Trophoblast cell (in vitro differentiated cells and primary cell): ENCODE results near the gene ZBTB16.

Source experiments
- DNase-seq, 2 donors: peaks; one replicate each; pipeline ENCODE4 v3.0.0-alpha.2; 2016
- H2AFZ ChIP-seq: 2 replicates; pipeline ENCODE4 v1.6.1; 2013; ENCODE audit warnings: low read length, moderate library complexity, mild to moderate bottlenecking; ENCODE audit not compliant: insufficient read depth, poor library complexity
- H2AK5ac ChIP-seq: 2 replicates; pipeline ENCODE4 v1.6.1; 2013; ENCODE audit warnings: mild to moderate bottlenecking, low read length
- H2BK120ac ChIP-seq: 2 replicates; pipeline ENCODE4 v1.6.1; 2013; ENCODE audit warnings: low read length, mild to moderate bottlenecking, moderate library complexity; ENCODE audit not compliant: insufficient read depth, poor library complexity
- H2BK12ac ChIP-seq: 2 replicates; pipeline ENCODE4 v1.6.1; 2013; ENCODE audit warnings: mild to moderate bottlenecking, low read length, moderate library complexity
- H2BK5ac ChIP-seq: 2 replicates; pipeline ENCODE4 v1.6.1; 2013; ENCODE audit warnings: low read length, low read depth, moderate library complexity, mild to moderate bottlenecking; ENCODE audit not compliant: poor library complexity
- H3K14ac ChIP-seq: 2 replicates; pipeline ENCODE4 v1.6.1; 2013; ENCODE audit warnings: mild to moderate bottlenecking, low read length
- H3K18ac ChIP-seq: 2 replicates; pipeline ENCODE4 v1.6.1; 2013; ENCODE audit warnings: mild to moderate bottlenecking, low read length
- H3K23ac ChIP-seq: 2 replicates; pipeline ENCODE4 v1.6.1; 2013; ENCODE audit warnings: low read length
- H3K27ac ChIP-seq: 2 replicates; pipeline ENCODE4 v1.5.1; 2013; ENCODE audit warnings: low read depth, mild to moderate bottlenecking, inconsistent platforms, low read length, moderate library complexity
- H3K27me3 ChIP-seq: 2 replicates; pipeline ENCODE4 v1.6.1; 2013; ENCODE audit warnings: inconsistent platforms, mild to moderate bottlenecking, low read length, moderate library complexity; ENCODE audit not compliant: insufficient read depth
- H3K36me3 ChIP-seq, 2 experiments: 1 replicate in 1 of 2; 2 replicates in 1 of 2; pipeline ENCODE4 v1.6.1; 2013; ENCODE audit warnings: low read length in 2 of 2, mild to moderate bottlenecking in 2 of 2, moderate library complexity in 1 of 2; ENCODE audit not compliant: insufficient read depth in 2 of 2, control insufficient read depth in 1 of 2
- H3K4ac ChIP-seq: 2 replicates; pipeline ENCODE4 v1.6.1; 2013; ENCODE audit warnings: low read depth, mild to moderate bottlenecking, low read length, moderate library complexity
- H3K4me1 ChIP-seq, 2 experiments: 1 replicate in 1 of 2; 2 replicates in 1 of 2; pipeline ENCODE4 v1.6.1; 2013; ENCODE audit warnings: low read length in 2 of 2, mild to moderate bottlenecking in 2 of 2, moderate library complexity in 1 of 2; ENCODE audit not compliant: insufficient read depth in 2 of 2, control insufficient read depth in 1 of 2
- H3K4me2 ChIP-seq: 2 replicates; pipeline ENCODE4 v1.6.1; 2013; ENCODE audit warnings: inconsistent platforms, mild to moderate bottlenecking, low read length, moderate library complexity
- H3K4me3 ChIP-seq: 2 replicates; pipeline ENCODE4 v1.5.1; 2013; ENCODE audit warnings: mild to moderate bottlenecking, low read depth, low read length, inconsistent platforms
- H3K79me1 ChIP-seq: one replicate; pipeline ENCODE4 v1.6.1; 2013; ENCODE audit warnings: low read length
- H3K79me2 ChIP-seq: 2 replicates; pipeline ENCODE4 v1.6.1; 2013; ENCODE audit warnings: low read length, mild to moderate bottlenecking; ENCODE audit not compliant: control insufficient read depth, insufficient read depth, poor library complexity
- H3K9ac ChIP-seq: 2 replicates; pipeline ENCODE4 v1.6.1; 2013; ENCODE audit warnings: mild to moderate bottlenecking, low read length
- H3K9me3 ChIP-seq: 2 replicates; pipeline ENCODE4 v1.6.1; 2013; ENCODE audit warnings: low read depth, mild to moderate bottlenecking, control low read depth, inconsistent platforms, low read length; ENCODE audit not compliant: insufficient read depth
- H4K12ac ChIP-seq: 2 replicates; pipeline ENCODE4 v1.6.1; 2013; ENCODE audit warnings: low read depth, mild to moderate bottlenecking, low read length, moderate library complexity
- H4K8ac ChIP-seq: 2 replicates; pipeline ENCODE4 v1.6.1; 2013; ENCODE audit warnings: low read depth, mild to moderate bottlenecking, low read length, moderate library complexity
- H4K91ac ChIP-seq: one replicate; pipeline ENCODE4 v1.6.1; 2013; ENCODE audit warnings: low read depth, mild to moderate bottlenecking, low read length, moderate library complexity
- WGBS: extraction: QIAGEN DNeasy Blood & Tissue Kit; methylation state at CpG from one replicate; pipeline ENCODE4 v1.1.7; 2013; ENCODE audit warnings: missing lambda C conversion rate; ENCODE audit not compliant: insufficient read length, insufficient coverage; ENCODE audit errors: extremely low coverage; 5-methylcytosine and 5-hydroxymethylcytosine counted together

Gene ZBTB16

DNA sequence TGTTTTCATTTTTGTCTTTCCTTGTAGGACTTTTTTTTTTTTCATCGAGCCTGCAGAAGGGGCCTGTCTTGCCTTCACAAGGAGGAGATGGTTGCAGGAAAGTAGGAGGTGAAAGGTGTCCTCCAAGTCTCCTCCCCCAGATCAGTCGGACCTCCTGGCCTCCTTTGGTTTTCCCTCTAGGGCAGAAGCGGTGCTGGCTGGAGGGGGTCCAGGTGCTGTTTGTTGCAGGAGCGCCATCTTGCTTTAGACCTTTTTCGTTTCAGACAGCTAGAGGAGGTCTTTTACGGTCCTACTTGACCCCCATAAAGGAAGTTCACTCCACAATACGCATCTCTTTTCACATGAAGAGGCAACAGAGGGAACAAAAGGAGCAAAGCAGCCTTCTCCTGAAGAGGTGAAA lies 66.0 kb downstream of the ZBTB16 start:
- no peak overlapping the region for H2AFZ ChIP-seq
- no peak overlapping the region for H3K18ac ChIP-seq
- no peaks in the 10 kb centered on the region for H3K79me2 ChIP-seq
- no CpG with 5 or more reads among the region's 7 CpGs for WGBS
- H3K14ac ChIP-seq = no peak overlapping the region
- H3K79me1 ChIP-seq = no peaks in the 10 kb centered on the region
- no peak overlapping the region for H3K4me3 ChIP-seq
- H3K36me3 ChIP-seq = no peaks in the 10 kb centered on the region
- H2BK120ac ChIP-seq = no peak overlapping the region
- H2AK5ac ChIP-seq = no peak overlapping the region
- no peaks in the 10 kb centered on the region for H3K4me1 ChIP-seq
- DNase-seq = no peak
- H2BK5ac ChIP-seq = no peak overlapping the region
- H2BK12ac ChIP-seq = no peak overlapping the region
- H4K91ac ChIP-seq = no peak overlapping the region
- no peak overlapping the region for H3K23ac ChIP-seq
- H3K9ac ChIP-seq = no peak overlapping the region
- H4K8ac ChIP-seq = no peak overlapping the region
- no peak overlapping the region for H4K12ac ChIP-seq
- peaks cover 2% of the 10 kb centered on the region for H3K9me3 ChIP-seq
- H3K27ac ChIP-seq = no peak overlapping the region
- H3K4me2 ChIP-seq = no peak overlapping the region
- no peaks in the 10 kb centered on the region for H3K27me3 ChIP-seq
- H3K4ac ChIP-seq = no peak overlapping the region

DNA sequence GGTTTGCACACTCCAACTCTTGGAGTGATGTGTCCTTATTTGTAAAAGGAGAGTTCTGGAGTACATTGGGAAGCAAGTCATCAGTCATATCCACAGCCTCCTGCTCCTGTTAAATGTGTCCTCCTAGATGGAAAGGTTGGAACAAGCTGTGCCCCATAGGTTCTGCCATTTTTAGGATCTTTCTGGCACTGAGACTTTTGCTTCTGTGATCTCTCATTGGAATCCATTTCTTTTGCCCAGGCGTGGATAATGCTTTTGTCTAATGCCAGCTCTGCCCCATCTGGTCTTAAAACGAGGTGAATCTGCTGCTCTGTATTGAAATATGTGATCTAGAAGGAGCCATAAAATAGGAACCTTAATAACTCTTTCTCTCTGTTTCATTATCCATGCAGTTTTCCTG lies 66.4 kb downstream of the ZBTB16 start:
- H3K9me3 ChIP-seq = peaks cover 2% of the 10 kb centered on the region
- H2BK5ac ChIP-seq = no peak overlapping the region
- H3K23ac ChIP-seq = no peak overlapping the region
- H4K91ac ChIP-seq = no peak overlapping the region
- H3K27me3 ChIP-seq = no peaks in the 10 kb centered on the region
- no peak overlapping the region for H3K4ac ChIP-seq
- no peak for DNase-seq
- no peak overlapping the region for H2BK120ac ChIP-seq
- H3K14ac ChIP-seq = no peak overlapping the region
- H2AK5ac ChIP-seq = no peak overlapping the region
- no peak overlapping the region for H3K27ac ChIP-seq
- H3K79me2 ChIP-seq = no peaks in the 10 kb centered on the region
- WGBS = no CpG with 5 or more reads among the region's 2 CpGs
- H3K4me3 ChIP-seq = no peak overlapping the region
- no peaks in the 10 kb centered on the region for H3K4me1 ChIP-seq
- H3K9ac ChIP-seq = no peak overlapping the region
- no peaks in the 10 kb centered on the region for H3K36me3 ChIP-seq
- no peak overlapping the region for H3K18ac ChIP-seq
- no peak overlapping the region for H3K4me2 ChIP-seq
- no peaks in the 10 kb centered on the region for H3K79me1 ChIP-seq
- no peak overlapping the region for H4K8ac ChIP-seq
- H2AFZ ChIP-seq = no peak overlapping the region
- H2BK12ac ChIP-seq = no peak overlapping the region
- H4K12ac ChIP-seq = no peak overlapping the region

DNA sequence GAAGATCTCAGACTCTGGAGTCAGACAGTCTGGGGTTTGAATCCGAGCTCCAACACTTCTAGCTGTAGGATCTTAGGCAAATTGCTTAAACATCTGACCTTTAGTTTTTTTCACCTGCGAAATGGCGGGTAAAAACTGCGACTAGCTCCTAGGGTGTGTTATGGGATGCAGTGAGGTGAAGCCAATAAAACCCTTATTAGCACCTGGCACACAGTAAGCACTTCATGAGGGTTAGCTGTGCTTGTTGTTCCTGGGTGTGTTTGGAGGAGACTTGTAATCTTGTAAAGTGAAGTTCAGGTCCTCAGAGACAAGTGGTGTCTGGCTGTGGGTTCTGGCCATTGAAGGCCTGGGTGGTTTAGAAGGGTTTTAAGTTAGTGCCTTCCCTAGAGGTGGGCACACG lies 68.9 kb downstream of the ZBTB16 start:
- no peak overlapping the region for H3K4me3 ChIP-seq
- no peak overlapping the region for H3K18ac ChIP-seq
- no peak for DNase-seq
- H3K4me2 ChIP-seq = no peak overlapping the region
- no peak overlapping the region for H3K4ac ChIP-seq
- H2AFZ ChIP-seq = no peak overlapping the region
- H3K4me1 ChIP-seq = no peaks in the 10 kb centered on the region
- no peak overlapping the region for H3K14ac ChIP-seq
- H3K79me1 ChIP-seq = no peaks in the 10 kb centered on the region
- no peak overlapping the region for H3K27ac ChIP-seq
- no peak overlapping the region for H2AK5ac ChIP-seq
- no peak overlapping the region for H3K23ac ChIP-seq
- no peak overlapping the region for H4K91ac ChIP-seq
- no peaks in the 10 kb centered on the region for H3K79me2 ChIP-seq
- no peak overlapping the region for H2BK5ac ChIP-seq
- H4K8ac ChIP-seq = no peak overlapping the region
- no peak overlapping the region for H2BK120ac ChIP-seq
- H3K9ac ChIP-seq = no peak overlapping the region
- H4K12ac ChIP-seq = no peak overlapping the region
- no peaks in the 10 kb centered on the region for H3K27me3 ChIP-seq
- no peaks in the 10 kb centered on the region for H3K36me3 ChIP-seq
- WGBS = no CpG with 5 or more reads among the region's 5 CpGs
- no peak overlapping the region for H2BK12ac ChIP-seq
- H3K9me3 ChIP-seq = peaks cover 3% of the 10 kb centered on the region

DNA sequence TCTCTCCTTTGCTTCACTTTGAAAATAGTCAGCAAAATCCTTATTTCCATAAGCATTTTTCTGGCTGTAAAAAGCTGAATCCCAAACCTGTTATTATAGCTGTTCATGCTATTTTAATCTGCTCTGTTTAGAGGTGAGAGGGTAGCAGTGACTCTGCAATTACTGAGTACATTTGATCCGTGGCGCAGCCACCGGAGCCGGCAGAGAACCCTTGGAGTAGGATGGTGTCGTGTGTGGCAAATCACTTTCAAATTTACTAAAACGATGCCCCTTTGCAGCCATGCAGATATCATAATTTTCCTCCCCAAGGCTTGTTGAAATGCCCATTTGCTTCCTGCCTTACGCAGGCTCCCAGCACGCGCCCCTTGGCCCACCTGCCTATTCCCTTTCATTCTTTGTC lies 69.6 kb downstream of the ZBTB16 start:
- Histone ChIP-seq H3K18ac (no peak overlapping the region), H2BK120ac (no peak overlapping the region), H2BK5ac (no peak overlapping the region), H3K9me3 (peaks cover 3% of the 10 kb centered on the region), H4K12ac (no peak overlapping the region), H2BK12ac (no peak overlapping the region), H3K4ac (no peak overlapping the region), H3K27ac (no peak overlapping the region), H3K14ac (no peak overlapping the region), H4K8ac (no peak overlapping the region), H2AK5ac (no peak overlapping the region), H3K4me2 (no peak overlapping the region), H3K79me2 (no peaks in the 10 kb centered on the region), H2AFZ (no peak overlapping the region), H3K27me3 (no peaks in the 10 kb centered on the region), H3K4me1 (peaks cover 0 to 1% of the 10 kb centered on the region in 2 experiments), H3K9ac (no peak overlapping the region), H4K91ac (no peak overlapping the region), H3K79me1 (peaks cover 2% of the 10 kb centered on the region), H3K4me3 (no peak overlapping the region), H3K36me3 (no peaks in the 10 kb centered on the region), H3K23ac (no peak overlapping the region)
- no CpG with 5 or more reads among the region's 9 CpGs for WGBS
- no peak for DNase-seq
